GM21447 (cell line): ENCODE results near the gene ZMYND11.
"Not testable (repeated sequence)": the region's sequence is repeated elsewhere in the genome, so short reads cannot be mapped to it uniquely, and the experiment has no call there.

Experiments used
- ATAC-seq: cut with Tn5 transposase; IDR thresholded peaks from one replicate; pipeline ENCODE4 v1.9.1; 2021; ENCODE audit not compliant: unreplicated experiment

The ZMYND11 gene

DNA sequence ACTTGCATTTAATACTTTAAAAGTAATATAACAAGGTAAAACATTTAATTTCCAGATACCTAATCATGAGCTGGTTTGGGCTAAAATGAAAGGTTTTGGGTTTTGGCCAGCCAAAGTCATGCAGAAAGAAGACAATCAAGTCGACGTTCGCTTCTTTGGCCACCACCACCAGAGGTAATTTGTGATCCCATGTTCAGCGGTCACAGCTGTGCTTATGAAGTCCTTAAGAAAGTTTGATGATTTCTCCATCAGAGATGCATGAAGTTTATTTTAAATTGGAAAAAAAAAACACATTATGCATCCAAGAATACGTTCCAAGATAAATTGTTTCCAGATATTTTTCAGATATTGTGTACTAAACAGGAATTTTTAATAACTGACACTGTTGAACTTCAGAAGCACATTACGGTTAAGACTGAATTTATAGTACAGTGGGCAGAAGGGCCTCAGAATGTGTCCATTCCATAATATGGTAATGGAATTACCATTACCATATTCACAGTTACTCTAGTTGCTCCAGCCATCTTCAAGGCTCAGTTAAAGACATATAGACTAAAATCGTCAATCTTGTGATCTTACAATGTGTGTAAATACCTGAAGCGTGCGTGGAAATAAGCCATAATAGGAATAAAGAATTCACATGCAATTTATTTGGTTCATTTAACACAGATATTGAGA is 106.8 kb downstream of the ZMYND11 start:
- ATAC-seq: no peak

DNA sequence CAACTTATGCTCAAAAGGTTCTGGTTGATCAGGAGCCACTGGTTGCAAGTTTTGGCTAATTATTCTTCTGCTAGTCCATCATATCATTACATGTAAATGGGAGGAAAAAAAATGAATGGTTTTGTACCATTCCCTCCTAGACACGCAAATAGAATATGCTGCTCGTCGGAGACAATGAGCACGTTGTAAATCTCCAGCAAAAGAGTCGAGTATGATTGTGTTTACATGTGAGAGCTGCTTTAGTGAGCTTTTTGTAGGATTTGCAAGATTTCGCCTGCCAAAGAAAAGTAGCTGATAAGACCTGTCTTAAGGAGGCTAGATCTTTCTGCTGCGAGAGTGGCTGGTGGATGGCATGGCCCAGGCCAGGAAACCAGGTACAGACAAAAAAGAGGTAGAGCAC is 109.0 kb downstream of the ZMYND11 start:
- no peak for ATAC-seq

DNA sequence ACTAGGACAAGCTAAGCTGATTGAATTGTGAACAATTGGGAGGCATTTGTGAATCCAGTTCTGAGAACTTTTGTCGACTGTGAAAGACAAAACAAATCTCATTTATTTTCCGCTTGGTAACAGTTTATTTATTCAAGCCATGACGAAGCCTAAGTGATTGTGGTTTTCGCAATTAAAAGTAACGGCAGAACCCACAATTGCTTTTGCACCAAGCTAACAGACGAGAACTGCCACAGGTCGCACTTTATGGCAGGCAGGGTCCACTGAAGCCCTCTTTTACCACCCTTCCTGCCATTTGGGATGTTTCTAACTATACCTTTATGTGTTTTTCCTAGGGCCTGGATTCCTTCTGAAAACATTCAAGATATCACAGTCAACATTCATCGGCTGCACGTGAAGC is 111.2 kb downstream of the ZMYND11 start:
- no peak for ATAC-seq

DNA sequence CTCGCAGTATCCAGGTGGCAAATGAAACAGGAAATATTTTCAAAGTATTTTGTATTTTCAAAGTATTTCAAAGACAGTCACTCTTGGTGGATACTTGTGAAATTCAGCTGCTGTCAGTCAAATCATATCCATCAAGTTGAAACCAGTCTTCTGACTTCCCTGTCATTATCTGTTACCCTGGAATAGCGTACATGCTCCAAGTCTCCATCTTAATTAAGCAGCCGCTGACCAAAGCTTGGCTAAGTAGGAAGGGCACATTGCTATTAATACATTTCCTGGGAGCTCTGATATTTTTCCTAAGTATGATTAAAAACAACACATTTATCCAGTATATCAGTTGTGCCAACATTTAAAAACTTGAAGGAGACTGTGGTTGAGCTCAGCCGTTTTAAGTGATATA is 112.2 kb downstream of the ZMYND11 start:
- no peak for ATAC-seq

DNA sequence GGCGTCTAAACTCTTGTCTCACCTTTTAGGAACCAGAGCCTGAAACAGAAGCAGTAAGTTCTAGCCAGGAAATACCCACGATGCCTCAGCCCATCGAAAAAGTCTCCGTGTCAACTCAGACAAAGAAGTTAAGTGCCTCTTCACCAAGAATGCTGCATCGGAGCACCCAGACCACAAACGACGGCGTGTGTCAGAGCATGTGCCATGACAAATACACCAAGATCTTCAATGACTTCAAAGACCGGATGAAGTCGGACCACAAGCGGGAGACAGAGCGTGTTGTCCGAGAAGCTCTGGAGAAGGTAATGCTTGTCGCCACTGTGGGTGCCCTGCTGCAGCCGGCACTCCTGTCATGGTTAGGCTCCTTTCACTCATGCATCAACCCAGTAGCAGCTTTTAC is 113.1 kb downstream of the ZMYND11 start:
- ATAC-seq: no peak

DNA sequence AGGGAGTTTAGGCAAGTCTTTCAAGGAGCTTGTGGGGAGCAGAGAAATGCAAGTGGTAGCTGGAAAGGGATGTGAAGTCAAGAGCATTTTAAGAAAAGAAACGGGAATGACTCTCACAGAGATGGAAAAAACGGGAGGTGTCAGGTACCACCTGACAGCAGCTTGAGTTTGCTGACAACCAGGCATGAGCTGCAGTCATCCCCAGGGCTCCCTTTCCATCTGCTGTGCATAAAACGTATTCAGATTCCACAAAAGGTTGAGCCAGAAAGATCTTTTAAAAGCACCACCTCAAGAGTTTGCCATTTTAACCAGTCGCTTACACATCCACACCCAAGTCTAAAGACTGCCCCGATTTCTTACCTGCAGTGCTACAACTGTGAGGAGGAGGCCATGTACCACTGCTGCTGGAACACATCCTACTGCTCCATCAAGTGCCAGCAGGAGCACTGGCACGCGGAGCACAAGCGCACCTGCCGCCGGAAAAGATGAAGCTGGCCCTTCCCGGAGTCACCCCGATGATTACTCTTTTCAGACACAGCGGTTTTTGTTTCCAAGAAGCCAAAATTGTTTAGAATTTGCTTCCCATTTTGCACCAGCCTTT is 116.8 kb downstream of the ZMYND11 start:
- no peak for ATAC-seq

DNA sequence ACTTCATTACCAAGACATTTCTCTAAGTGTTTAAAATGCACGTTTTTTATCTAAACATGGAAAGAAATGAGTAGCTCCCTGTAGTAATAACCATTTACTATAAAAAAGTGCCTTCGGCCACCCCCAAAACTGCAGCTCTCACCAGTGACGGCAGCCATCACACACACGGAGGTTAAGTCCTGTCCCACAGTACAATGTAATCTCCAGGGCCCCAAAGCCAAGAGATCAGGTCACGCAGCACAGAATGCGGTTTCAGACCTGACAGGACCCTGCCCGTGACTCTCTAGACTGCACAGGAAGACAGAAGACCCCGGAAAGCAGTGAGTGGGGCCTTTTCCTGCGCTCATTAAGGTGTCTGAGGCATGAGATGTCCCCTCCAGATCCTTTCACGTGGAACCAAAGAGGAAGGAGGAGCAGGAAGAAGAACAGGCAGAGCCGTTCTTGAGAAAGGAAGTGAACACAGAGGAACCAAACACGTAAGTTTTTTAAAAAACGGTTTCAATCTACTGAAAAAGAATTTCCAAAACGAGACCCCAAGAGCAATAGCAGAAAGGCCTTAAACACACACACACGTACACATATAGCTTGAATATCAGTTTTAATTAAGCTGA is 125.7 kb downstream of the ZMYND11 start:
- no peak for ATAC-seq

DNA sequence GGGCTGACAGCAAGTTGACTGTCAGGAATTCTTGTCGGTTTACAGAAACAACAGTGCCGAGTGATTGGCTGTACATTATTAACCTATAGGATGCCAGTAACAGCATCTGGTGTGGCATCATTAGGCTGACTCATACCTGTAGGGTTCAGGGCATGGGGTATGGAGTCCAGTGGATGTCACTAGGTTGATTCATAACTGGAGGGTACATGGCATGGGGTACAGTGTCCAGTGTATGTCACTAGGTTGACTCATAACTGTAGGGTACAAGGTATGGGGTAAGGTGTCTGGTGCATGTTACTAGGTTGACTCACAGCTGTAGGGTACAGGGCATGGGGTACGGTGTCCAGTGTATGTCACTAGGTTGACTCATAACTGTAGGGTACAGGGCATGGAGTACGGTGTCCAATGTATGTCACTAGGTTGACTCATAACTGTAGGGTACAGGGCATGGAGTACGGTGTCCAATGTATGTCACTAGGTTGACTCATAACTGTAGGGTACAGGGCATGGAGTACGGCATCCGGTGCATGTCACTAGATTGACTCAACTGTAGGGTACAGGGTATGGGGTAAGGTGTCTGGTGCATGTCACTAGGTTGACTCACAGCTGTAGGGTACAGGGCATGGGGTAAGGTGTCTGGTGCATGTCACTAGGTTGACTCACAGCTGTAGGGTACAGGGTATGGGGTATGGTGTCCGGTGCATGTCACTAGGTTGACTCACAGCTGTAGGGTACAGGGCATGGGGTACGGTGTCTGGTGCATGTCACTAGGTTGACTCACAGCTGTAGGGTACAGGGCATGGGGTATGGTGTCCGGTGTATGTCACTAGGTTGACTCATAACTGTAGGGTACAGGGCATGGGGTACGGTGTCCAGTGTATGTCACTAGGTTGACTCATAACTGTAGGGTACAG is 129.2 kb downstream of the ZMYND11 start:
- not testable (repeated sequence) for ATAC-seq

DNA sequence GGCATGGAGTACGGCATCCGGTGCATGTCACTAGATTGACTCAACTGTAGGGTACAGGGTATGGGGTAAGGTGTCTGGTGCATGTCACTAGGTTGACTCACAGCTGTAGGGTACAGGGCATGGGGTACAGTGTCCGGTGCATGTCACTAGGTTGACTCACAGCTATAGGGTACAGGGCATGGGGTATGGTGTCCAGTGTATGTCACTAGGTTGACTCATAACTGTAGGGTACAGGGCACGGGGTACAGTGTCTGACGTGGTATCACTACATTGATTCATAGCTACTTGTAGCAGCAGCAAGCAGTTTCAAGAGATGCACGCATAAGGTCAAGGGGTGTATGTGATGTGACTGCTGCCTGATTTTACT is 129.8 kb downstream of the ZMYND11 start:
- ATAC-seq: not testable (repeated sequence)

DNA sequence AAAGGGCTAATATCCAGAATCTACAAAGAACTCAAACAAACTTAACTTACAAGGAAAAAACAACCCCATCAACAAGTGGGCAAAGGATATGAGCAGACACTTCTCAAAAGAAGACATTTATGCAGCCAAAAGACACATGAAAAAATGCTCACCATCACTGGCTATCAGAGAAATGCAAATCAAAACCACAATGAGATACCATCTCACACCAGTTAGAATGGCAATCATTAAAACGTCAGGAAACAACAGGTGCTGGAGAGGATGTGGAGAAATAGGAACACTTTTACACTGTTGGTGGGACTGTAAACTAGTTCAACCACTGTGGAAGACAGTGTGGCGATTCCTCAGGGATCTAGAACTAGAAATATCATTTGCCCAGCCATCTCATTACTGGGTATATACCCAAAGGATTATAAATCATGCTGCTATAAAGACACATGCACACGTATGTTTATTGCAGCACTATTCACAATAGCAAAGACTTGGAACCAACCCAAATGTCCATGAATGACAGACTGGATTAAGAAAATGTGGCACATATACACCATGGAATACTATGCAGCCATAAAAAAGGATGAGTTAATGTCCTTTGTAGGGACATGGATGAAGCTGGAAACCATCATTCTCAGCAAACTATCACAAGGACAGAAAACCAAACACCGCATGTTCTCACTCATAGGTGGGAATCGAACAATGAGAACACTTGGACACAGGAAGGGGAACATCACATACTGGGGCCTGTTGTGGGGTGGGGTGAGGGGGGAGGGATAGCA is 130.7 kb downstream of the ZMYND11 start:
- not testable (repeated sequence) for ATAC-seq

DNA sequence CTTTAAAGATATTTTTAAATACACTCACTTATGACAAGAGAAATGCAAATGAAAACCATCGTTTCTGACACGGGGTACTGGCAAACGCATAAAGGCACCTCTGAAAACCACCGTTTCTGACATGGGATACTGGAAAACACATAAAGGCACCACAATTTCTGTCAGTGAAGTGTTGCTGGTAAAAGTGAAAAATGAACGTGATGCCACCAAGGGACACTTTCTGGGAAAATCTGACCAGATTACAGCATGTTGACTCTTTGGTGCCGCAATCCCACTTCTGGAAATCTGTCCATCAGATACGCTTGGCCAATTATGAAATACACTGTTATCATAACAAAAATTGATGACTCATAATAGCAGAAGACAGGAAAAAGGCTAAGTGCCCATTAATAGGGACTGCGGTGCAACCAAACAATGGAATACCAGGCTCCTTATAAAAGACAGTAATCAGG is 131.7 kb downstream of the ZMYND11 start:
- ATAC-seq: no peak

DNA sequence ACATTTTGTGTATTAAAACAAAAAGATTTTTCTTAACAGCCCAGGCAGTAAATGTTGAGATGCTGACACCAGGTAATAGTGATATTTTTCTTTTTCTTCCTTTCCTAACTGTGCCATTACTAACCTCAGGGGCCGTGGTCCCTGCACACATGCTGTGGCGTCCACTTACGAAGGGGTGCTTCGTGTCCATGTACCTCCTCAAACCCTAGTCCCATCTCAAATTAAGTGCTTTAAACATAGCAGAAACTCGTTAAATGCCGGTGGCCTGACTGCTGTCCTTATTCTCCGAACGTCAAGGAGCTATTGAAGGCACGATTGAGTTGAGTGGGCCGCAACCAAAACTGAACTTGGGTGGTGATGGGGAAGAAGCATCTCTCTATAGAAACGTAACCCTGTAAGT is 132.4 kb downstream of the ZMYND11 start:
- ATAC-seq: no peak

DNA sequence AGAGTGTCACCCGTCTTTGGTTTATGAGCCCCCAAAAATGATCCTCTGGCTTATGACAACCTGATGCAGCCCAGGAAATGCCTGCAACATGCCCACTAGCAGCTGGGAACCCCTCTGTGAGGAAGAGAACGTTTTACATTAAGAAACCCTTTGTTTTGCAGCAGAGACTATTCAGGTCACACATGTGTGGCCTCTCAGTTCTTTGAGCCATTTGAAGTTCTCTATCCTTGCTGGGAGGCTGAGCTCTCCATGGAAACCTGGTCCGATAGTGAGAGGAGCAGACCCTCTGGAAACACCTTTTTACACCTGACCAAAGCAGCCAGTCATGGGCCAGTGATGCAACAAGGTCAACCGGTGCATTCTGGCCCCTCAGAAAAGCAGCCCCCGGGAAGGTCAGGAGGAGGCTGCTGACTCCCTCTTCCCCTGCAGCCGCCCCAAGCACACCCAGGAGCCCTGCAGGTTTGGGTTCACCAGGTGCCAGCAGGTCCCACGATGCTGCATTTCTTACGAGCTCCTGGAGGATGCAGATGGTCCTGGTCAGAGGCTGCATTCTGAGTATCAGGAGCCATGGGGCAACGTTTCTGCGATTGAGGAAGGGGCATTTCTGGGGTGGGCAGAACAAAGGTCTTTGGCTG is 134.3 kb downstream of the ZMYND11 start:
- no peak for ATAC-seq

DNA sequence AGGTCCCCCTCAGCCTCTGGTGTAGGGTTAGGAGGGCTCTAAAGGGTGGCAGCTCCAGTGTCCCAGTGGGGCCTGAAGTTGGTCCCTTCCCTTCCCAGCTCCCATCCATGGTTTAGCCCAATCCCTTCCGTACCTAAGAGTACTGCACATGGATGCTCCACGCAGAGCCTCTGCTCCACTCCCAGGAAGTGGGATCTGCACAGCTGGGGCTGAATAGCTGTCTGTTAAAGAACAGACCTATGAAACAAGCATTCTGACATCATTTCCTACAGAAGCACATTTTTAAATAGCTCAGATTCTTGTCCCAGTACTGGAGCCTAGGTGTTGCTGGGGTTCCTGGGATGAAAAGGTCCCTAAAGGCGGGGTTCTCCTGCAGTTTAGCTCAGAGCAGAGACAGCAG is 135.9 kb downstream of the ZMYND11 start:
- no peak for ATAC-seq

DNA sequence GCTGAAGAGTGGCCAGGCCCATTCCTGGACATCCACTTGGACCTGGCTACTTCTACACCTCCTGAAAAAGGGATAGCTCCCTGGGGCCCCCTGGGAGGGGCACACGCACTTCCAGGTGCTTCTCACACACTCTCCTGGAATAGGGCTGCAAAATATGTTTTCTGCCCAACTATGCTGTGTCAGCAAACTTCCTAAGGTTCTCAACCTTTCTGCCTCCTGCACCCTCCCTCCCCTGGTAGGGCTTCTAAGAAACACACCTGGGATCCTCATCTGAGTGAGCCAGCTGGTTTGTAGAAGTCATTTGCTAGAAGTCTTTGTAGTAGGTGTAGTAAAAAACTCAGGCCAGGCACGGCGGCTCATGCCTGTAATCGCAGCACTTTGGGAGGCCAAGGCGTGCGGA is 136.5 kb downstream of the ZMYND11 start:
- no peak for ATAC-seq

DNA sequence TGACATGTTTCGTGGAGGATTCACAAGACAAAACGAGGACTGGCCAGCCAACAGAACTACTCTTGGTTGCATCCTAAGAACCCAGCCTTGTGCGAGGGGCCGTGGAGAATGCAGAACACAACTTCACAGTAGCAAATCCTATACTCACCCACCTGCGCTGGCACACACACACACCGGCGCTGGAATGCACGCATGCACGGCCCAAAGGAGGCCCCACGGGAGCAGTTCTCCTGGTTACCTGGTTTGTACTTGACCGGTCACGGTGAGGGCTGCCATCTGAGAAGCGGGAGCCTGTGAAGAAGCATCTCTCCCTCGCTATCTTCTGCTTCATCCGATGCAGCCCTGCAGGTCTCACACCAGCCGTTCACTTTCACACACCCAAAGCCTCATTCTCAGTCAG is 137.8 kb downstream of the ZMYND11 start:
- no peak for ATAC-seq

DNA sequence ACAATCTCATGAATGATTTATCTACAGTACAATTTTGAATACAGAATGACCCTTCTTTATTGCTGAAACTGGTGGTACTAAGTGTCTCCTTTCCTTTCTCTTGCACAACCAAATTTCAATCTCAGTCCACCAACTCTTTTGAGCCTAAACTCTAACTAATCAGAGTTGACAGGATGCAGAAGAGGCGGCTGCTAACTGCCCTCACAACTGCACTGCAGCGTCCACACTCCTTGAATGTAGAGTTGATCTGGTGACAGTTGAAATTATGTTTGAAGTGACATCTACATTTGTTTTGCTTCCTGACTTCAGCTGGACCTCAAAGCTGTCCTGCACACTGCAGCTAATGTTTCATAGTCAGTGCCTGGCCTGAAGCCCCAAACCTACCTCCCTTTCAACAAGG is 139.6 kb downstream of the ZMYND11 start:
- no peak for ATAC-seq

DNA sequence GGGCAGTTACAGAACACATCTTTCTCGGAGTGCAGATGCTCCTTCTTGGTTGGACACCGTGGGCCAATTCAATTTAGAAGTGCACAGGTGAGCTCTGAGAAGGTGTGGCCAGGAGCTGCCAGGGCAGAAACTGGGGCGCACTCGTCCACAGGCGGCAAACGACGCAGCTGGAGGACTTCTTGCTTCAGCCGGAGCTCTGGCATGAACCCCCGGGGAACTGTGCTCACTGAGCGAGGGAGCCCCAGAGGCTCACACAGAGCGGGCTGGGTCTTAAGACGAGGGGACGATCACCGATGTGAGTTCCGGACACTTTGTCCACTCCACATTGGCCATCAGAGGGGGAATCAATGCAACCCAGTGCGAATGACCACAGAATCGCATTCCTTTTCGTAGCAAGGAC is 140.4 kb downstream of the ZMYND11 start:
- no peak for ATAC-seq

DNA sequence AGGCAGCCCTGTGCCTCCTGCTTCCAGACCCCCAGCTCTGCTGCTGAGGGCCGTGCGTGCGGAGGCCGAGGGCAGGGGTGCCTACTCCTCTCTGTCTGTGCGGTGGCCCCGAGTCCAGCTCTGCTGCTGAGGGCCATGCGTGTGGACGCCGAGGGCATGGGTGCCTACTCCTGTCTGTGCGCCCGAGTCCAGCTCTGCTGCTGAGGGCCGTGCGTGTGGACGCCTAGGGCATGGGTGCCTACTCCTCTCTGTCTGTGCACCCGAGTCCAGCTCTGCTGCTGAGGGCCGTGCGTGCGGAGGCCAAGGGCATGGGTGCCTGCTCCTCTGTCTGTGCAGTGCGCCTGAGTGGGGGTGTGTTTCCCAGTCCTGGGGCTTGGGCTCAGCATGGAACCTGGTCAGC is 142.7 kb downstream of the ZMYND11 start:
- ATAC-seq: no peak

DNA sequence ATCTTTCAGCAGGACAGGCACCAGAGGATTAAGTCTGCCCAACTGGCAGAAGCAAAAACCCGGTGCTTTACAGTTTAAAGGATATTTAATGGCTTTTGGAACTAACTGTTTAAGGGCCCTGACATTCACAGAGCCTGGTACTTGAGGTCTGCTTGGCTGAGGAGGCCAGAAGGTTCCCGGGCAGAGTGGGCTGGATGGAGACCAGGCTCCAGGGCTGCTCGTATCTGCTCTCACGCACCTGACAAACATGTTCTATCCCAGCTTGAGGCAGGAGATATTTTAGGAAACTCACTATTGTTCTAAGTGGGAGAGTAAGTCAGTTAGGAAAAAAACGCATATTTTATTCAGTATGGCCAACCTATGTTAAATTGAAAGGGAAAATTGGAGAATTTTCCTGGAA is 143.5 kb downstream of the ZMYND11 start:
- no peak for ATAC-seq
